Anterior cingulate cortex (tissue), 58 donors: ENCODE measurements around the gene FBXO31.
"Not testable (repeated sequence)": the region's sequence is repeated elsewhere in the genome, so short reads cannot be mapped to it uniquely, and the experiment has no call there.

Experiments
- DNase-seq, 58 donors: peaks; one replicate each; lab custom pipeline; 2025; lab: John Stamatoyannopoulos, UW

FBXO31 gene

DNA sequence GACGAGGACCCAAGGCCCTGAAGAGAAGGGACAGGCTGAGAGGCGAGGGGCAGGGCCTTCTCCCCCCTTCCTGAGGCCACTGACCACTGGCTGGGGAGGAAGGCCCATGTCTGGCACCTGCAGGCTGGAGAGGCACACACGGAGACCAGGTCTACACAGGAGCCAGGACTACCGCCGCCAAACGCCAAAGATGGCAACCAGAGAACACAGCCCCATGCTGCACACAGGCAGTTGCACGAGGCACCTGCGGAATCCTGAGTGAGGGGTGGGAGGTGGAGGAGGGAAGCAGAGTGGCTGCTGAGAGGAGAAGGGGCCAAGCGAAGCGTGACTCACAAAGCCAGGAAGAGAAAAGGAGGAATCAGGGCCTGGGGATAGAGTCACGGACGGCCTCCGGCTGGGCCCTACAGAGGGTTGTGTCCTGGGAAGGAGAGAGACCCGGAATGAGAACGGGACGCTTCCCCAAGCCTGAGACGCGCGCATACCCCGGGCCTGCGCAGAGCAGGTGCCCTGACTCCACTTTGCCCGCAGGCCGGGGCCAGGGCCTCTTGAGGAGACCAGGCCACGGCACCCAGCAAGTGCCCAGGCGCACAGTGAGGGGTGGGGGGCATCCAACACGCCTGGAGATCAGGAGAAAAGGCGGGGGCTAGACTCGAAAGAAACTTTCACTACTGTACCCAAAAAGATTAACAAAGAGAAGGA, 37.7 kb downstream of the FBXO31 start:
- no peak for DNase-seq

DNA sequence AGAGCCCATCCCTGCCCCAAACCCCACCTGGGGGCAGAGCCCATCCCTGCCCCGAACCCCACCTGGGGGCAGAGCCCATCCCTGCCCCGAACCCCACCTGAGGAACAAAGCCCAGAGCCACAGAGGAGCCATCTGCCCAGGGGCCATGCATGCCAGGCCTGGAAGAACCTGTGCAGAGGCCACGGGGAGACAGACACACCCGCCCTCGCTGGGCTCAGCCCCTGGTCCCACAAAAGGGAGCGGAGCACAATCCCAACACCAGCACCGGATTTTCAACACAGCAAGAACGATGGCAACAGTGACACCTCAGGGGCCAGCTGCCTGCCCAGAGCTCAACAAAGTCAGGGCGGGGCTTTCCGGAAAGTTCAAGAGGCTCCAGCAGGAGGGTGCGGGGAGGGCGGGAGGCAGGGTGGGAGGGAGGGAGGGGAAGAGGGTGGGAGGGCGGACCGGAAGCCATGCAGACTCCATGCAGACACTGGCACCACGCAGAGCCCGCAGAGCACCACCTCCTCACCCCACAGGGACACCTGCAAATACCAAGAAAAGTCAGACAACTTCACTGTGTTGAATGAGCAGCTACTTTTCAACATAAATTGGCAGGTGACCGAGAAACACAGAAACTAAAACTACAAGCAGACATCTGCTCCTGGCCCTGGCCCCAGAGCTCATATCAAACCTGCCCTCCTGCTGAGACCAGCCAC, 38.5 kb downstream of the FBXO31 start:
- DNase-seq = no peak

DNA sequence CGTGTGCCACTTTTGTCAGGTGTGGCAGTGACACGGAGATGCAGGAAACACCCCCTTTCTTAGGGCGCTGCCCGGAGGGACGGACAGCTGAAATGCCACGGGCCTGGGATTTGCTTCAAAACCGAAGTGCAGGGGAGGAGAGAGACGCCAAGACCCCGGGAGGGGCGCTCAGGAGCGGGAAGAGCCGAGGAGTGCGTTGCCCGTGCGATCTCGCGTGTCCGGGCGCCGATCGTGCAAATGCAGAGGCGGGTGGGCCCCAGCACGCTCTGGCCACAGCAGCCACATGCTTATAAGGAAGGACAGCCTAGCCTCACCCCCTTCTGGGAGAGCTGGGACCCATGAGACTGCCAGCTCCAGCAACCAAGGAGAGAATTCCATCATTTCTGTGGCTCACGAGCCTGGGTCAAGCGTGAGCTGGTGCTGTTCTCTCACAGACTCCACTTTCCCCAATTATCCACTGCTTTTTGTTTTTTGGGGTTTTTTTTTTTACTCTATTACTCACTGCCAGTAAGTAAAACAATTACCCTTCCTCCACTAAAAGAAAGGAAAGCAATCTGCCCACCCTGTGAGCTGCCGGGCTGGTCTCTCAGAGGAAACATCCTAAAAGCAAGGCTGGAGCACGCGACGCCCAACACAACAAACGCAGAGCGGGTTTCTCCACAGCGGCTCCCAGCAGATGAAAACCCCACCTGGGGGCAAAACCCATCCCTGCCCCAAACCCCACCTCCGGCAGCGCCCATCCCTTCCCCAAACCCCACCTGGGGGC, 39.2 kb downstream of the FBXO31 start:
- no peak for DNase-seq

DNA sequence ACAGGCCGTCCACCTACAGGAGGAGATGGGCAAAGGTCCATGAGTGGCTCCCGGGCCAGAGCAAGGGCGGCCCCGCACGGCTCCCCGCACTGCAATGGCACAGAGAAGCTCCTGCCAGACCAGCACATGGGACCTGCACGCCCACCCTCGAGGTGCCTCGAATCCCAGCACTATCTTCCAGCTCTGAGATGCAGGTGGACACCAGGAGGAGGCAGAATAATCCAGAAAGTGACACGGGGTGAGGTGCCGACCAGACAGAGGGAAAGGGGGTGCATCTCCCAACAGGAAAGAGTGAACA, 39.9 kb downstream of the FBXO31 start:
- DNase-seq = no peak

DNA sequence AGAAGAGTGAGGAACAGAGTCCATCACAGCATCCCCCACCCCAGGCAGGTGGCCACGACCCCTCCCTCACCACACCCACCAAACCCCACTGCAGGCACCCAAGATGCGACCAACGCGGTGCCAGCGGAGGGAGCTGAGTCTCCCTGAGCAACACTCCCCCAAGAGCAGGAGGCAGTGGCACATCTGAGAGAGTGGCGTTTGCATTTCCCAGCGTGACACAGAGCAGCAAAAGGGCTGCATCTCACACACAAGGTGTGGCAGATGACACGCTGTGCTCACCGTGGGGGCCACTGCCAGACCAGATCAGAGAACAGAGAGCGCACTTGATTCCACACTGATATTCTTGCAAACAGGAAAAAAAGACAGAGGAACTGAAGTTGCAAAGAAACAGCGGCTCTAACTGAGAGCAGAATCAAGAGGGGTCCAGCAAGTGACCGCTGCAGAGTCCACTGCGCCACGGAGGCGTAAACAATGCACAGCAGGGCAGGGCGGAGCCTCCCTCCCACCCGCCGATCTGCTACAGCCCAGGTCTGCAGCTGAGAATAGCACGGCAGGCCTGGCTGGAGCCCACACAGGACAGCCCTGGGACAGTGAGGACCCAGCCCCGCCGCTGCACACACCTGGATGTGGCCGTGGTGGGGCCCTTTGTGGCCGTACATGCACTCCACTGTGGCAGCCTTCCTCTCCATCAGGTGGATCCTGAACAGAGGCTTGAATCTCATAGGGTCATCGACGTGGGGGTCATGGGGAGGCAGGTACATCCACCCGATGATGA, 40.4 kb downstream of the FBXO31 start:
- no peak for DNase-seq

DNA sequence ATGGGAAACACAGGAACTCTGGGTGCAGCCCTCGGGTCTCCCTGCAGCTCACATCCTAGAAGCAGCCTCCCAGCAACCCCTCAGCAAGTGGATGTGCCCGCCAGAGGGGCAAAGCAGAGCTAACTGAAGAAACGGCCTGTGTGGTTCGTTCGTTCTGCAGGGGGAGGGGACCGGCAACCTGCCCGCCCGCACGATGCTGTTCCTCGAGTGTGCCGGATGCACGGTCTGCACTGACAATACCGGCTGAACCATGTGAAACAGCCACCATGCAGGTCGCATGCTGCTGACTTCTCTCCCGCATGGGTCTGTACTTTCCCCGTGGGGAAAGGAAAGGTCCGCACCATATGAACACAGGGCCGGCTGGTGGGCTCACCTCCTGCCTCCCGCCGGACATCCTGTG, 41.1 kb downstream of the FBXO31 start:
- no peak for DNase-seq

DNA sequence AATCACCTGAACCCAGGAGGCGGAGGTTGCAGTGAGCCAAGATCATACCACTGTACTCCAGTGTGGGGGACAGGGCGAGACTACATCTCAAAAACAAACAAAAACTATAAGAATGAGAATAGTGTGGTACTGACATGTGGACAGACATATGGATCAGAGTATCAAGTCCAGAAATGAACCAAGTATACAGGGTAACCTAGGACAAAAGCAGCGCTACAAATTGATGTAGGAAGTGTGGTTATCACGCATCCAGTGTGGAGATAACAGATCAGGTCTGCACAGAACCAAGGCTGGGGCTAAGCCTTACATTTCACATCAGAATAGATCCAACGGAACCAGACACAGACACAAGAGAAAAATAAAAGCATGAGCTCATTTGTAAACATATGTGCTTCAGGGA, 43.4 kb downstream of the FBXO31 start:
- no peak for DNase-seq

DNA sequence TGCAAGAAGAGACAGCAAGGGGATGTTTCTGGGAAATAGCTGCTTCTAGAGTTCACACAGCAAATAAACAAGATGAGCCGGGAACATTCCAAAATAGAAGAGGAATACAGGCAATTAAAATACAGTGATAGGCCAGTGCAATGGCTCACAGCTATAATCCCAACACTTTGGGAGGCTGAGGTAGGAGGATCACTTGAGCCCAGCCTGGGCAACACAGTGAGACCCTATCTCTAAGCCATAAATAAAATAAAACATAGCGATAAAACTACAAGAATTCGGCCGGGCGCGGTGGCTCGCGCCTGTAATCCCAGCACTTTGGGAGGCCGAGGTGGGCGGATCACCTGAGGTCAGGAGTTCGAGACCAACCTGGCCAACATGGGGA, 43.9 kb downstream of the FBXO31 start:
- not testable (repeated sequence) for DNase-seq

DNA sequence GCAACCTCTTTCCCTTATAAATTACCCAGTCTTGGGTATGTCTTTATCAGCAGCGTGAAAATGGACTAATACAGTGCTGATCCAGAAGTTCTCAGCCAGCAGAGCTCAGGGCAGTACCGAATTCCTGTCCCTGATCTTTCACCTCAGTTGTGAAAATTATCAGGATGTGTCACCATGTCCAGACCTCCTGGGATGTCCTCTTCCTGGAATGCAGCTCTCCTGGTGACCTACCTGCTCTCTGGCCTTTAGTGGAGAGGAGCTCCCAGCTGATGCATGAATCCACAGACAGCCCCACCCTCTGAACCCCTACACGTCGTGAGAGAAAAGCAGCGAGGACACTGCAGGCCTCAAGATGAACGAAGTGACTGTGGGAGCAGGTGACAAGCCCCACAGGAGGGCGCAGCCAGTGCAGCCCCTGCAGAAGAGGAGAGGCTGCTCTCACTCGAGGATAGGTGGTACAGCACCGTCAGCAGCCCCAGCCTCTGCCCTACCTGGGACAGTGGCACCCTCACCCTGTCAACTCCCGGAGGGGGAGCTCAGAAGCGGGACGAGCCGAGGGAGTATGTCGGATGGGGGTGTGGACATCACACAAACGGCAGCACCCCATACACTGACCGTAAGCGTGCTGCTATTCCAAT, 44.4 kb downstream of the FBXO31 start:
- DNase-seq = no peak

DNA sequence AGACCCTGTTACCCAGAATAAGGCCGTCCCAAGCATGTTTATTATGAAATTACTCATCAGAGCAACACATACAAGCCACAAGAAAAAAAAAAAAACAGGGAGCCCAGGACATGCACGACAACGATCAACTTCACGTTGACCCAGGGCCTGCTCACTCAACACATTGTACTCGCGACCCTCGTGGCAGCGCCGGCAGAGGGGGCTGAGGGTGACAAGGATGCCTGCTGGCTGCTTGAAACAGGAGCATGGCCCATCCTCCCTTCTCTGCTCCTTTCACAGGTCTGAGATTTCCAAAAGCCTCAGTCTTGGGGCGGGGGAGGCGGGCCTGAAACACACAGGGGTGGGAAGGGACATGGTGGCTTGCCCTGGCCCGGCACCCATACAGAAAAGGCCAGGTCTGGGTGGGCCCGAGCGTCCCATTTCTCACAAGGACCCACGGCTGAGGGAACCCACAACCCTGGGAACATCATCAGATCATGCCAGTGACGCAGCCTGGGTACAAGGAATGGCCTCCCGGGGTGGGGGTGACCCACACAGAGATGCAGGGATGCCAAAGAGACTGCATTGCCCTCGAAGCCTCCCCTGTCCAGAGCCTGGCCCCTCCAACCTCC, 45.3 kb downstream of the FBXO31 start:
- DNase-seq = no peak

DNA sequence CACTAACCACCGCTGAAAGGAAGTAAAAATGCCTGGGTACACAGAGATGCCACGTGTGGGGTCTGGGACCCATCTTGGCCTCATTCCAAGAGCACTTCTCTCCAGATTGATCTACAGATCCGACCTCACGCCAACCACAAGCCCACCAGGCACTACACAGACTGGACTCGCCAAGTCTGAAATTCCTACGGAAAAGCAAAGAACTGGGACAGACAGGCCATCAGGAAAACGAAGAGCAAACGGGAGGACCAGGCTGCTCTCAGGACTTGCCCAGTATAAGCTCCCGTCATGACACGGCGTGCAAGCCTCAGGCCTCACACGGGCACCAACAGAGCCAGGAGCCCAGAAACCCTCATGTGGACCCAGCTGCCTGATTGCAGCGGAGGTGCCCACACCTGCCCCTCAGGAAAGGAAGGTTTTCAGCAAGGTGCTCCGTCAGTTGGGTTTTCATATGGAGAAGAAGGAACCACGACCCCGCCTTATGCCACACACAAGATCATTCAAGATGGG, 46.3 kb downstream of the FBXO31 start:
- no peak for DNase-seq

DNA sequence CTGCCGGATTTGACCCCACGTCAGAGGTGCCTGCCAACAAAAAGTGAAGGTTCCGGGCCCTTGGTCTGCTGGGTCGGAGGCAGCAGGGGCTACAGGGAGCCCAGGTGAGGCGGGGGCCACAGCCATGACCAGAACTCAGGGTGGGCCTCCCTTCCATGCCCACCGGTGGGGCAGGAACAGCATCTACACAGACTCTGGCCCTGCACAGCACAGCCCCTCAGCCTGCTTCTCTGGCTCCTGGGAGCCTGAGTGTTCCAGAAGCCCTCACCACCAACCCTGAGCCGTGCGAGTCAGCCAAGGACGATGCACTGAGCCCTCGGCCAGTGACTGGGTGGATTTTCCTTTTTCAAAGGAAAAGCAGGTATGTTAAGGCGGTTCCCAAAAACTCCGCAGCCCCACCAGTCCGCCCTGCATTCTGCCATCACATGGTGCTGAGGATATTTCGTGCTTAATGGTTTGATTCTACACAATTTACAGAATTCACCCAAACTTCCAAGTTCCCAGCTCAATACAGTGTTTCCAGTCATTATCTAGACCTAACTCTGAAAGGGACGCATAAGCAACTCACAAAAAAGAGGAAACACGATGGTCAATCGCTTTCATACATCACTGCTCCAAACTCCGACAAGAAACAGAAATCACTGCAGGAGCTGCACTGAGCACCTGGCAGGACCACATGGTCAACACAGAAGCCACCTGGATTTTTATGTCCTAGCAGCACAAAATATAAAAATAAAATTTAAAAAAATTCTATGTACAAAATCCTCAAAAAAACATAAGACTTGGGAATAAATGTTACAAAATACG, 46.9 kb downstream of the FBXO31 start:
- DNase-seq = no peak

DNA sequence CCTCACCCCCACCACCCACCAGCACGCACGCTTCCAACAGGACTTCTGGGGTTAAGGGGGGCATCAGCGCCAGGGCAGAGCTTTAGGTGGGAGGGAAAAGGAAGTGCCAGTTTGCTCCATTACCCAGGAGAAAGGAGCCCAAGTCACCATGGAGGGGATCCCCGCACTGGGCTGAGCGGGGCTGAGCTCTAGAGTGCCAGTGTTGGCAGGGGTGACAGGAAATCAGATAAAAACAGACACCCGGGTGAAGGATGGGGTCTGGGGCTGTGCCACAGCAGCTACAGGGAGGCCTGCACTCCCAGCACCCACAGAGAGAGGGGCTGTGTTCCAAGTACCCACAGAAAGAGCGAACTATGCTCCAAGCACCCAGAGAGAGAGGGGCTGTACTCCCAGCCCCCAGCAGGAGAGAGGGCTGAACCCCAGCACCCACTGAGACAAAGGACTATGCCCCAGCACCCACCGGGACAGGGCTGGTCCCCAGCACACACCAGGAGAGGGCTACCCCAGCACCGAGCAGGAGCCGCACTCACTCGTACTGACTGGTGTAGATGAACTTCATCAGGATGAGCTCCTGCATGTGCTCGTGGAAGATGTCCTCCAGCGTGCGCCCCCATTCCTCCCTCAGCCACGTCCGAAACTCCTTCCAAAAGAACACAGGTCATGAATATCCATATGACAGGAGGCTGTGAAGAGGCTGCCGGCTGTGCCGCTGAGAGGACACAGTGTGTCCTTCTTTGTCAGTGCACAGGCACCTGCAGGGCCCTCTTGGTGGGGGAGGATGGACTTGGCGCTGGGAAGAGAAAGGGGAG, 47.7 kb downstream of the FBXO31 start:
- no peak for DNase-seq

DNA sequence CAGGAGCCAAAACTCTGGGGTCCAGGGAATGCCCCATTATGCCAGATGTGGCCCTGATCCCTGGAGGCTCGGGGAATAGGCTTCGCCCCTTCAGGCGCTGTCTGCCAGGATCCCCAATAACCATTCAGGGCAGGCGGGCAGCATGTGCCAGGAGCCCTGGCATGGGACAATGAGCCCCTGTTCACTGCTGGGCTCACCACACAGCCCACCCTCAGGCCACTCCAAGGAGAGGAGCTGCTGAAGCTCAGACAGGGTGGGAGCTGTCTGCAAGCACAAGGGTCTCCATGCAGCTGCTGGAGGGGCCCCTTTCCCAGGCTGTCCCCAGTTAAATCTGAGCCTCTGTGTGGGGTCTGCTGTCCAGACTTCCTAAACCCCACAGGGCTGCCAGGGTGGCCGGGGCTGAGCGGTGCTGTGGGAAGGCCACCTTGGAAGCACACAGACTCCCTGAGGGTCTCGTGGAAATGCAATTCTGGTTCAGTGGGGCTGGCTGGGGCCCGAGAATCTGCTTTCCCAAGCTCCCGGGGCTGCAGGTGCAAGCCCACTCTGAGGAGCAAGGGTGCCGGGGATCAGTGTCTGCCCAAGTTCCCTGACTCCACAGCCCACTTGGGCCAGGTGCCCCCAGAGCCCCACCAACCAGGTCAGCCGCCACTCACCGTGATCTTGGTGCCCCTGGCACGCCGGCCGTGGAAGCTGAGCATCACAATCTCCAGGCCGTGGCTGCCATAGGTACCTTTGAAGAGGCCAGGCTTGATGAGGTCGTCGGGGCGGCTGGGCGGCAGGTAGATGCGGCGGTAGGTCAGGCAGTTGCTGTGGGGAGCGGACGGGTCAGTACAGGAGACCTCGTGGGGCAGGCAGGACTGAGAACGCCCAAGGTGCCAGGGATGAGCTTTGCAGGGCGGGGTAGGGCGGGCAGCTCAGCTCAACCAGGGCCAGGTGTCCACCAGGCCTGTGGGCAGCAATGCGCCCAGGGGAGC, 48.6 kb downstream of the FBXO31 start:
- peak in 8 of 58 donors; percentile 10 to 31 (median 16) for DNase-seq

DNA sequence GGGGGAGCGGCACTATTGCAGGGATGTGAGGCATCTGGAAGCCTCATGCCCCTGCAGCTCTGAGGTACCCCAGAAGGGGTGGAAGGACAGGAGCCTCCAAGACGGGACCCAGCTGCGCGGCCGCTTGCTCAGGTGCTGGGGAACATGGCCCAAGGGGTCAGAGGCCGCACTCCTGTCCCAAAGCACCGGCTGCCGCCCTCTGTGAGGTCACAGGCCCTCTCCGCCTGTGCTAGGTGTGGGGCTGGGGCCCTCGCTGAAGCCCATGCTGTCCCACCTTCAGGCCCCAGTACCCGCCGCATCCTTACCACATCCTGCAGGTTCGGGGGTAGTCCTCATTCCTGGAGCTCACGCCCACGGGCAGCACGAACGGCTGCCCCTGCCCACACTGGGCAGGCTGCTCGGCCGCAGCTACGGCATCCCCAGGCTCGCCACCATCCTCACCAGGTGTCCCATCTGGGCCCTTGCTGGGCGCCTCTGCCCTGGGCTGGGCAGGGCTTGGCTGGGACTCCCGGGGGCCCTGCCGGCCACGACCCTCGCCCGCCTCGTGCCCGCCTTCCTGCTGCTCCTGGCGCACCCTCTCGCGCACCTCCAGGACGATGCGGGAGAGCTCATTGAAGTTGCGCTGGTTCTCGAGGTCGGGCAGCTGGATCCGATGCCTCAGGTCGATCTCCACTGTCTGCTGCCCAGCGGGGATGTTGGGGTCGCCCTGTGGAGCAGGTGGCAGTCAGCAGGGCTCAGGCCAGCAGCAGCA, 49.8 kb downstream of the FBXO31 start:
- DNase-seq = no peak

DNA sequence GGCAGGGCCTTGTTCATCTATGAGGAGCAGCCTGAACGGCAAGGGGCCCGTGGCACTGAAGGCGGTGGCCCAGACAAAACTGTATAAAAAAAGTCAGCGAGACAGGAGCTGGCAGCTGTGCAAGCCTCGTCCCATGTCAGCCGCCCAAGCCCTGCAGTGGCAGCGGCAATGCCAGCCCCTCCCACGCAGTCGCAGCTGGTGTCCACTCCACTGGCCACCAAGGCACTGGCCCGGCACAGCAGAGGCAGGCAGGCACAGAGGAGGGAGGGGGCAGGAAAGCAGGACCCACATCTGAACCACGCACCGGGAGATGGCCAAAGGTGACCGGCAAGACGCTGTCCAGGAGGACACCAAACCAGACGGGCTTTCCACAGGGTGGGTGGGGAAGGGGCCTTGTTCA, 50.5 kb downstream of the FBXO31 start:
- DNase-seq = peak in 43 of 58 donors; percentile 7 to 75 (median 40)
